Measurements from ENCODE around the gene SF3B3.
"Not testable (repeated sequence)": the region's sequence is repeated elsewhere in the genome, so short reads cannot be mapped to it uniquely, and the experiment has no call there.

DNA sequence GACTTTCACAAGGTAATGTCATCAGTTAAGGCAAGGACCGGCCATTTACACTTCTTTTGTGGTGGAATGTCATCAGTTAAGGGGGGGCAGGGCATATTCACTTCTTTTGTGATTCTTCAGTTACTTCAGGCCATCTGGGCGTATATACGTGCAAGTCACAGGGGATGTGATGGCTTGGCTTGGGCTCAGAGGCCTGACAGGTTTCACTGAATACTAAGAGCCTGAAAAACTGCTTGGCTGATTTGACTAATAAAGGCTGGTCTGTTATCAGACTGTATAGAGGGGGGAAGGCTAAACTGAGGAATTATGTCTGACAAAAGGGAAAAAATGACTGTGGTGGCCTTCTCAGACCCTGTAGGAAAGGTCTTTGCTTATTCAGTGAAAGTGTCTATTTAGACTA is 98.2 kb downstream of the SF3B3 start:
- TF ChIP-seq, protein P1, sequence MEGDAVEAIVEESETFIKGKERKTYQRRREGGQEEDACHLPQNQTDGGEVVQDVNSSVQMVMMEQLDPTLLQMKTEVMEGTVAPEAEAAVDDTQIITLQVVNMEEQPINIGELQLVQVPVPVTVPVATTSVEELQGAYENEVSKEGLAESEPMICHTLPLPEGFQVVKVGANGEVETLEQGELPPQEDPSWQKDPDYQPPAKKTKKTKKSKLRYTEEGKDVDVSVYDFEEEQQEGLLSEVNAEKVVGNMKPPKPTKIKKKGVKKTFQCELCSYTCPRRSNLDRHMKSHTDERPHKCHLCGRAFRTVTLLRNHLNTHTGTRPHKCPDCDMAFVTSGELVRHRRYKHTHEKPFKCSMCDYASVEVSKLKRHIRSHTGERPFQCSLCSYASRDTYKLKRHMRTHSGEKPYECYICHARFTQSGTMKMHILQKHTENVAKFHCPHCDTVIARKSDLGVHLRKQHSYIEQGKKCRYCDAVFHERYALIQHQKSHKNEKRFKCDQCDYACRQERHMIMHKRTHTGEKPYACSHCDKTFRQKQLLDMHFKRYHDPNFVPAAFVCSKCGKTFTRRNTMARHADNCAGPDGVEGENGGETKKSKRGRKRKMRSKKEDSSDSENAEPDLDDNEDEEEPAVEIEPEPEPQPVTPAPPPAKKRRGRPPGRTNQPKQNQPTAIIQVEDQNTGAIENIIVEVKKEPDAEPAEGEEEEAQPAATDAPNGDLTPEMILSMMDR (conservative IDR thresholded peaks at IDR 0.05 in 1 of 2, IDR thresholded peaks at IDR 0.05 in 1 of 2; ENCODE audit: low read depth in 1 of 2, low read length in 2 of 2), result not testable (repeated sequence)
- not testable (repeated sequence) for TF ChIP-seq EZH2 (IDR thresholded peaks at IDR 0.05; ENCODE audit: low read length, missing control alignments)
